ENCODE results near the gene SERPINC1. TPM values are rescaled to one million over a fixed set of nuclear protein-coding genes. Genes with fewer than 3 reads are reported as not detected.

The SERPINC1 gene
- total RNA-seq, 1 experiment from 2014 or later: 0.57 TPM

GRCh38 chr1:173920861-173921260 is 3.7 kb upstream of the SERPINC1 start (continued):
- TF ChIP-seq ZNF532 (CRISPR knock-in tag; IDR thresholded peaks at IDR 0.05; ENCODE audit: borderline replicate concordance): no peak
- no peak for TF ChIP-seq TEAD1 (CRISPR knock-in tag; IDR thresholded peaks at IDR 0.05)

- Mint-ChIP-seq H3K27me3 (ENCODE audit: low read depth) (no peaks in the 10 kb centered on the region), H3K4me3 (no peak overlapping the region), H3K36me3 (no peaks in the 10 kb centered on the region), H3K27ac (no peak overlapping the region), H3K4me1 (no peaks in the 10 kb centered on the region), H3K9me3 (no peaks in the 10 kb centered on the region)
- no peak; the same call in 1 of the 2 replicates for ATAC-seq
- CTCF ChIA-PET: interaction anchor here (1.0 kb wide), 1 partner anchor 89 kb away, joined by 3 read pairs; no protein-coding TSS in a partner anchor
- no peak for DNase-seq (ENCODE audit: low spot score)
- POLR2A ChIA-PET: no interaction called here
- TF ChIP-seq ZNF263 (CRISPR knock-in tag; IDR thresholded peaks at IDR 0.05; ENCODE audit: low read depth): no peak
- TF ChIP-seq E2F1 (CRISPR knock-in tag; IDR thresholded peaks at IDR 0.05): no peak
- no peak for TF ChIP-seq TEAD1 (CRISPR knock-in tag; IDR thresholded peaks at IDR 0.05)
- TF ChIP-seq PREB (CRISPR knock-in tag; IDR thresholded peaks at IDR 0.05; ENCODE audit: borderline replicate concordance): no peak
- TF ChIP-seq ZNF138 (CRISPR knock-in tag; conservative IDR thresholded peaks at IDR 0.05): no peak
- TF ChIP-seq FOXP4 (CRISPR knock-in tag; IDR thresholded peaks at IDR 0.05): no peak
- no peak for TF ChIP-seq FOXK1 (CRISPR knock-in tag; IDR thresholded peaks at IDR 0.05)
- no peak for TF ChIP-seq ZMAT4 (CRISPR knock-in tag; IDR thresholded peaks at IDR 0.05)
- TF ChIP-seq USF1 (CRISPR knock-in tag; IDR thresholded peaks at IDR 0.05): no peak
- no peak for TF ChIP-seq ATF1 (CRISPR knock-in tag; IDR thresholded peaks at IDR 0.05)
- TF ChIP-seq MLX (CRISPR knock-in tag; IDR thresholded peaks at IDR 0.05): no peak
- TF ChIP-seq STAT6 (CRISPR knock-in tag; conservative IDR thresholded peaks at IDR 0.05; ENCODE audit: low read depth): no peak
- no peak for TF ChIP-seq CTCF (IDR thresholded peaks at IDR 0.05)
- no peak for TF ChIP-seq HMGA2 (CRISPR knock-in tag; IDR thresholded peaks at IDR 0.05)
Measured at GRCh38 chr1:173917635-173918493, 737 bp upstream of the SERPINC1 start.
